A549 (cell line): ENCODE results near the gene FRMD4A. TPM values are rescaled to one million over a fixed set of nuclear protein-coding genes. Genes with fewer than 3 reads are reported as not detected.

ENCODE experiments used
- ATAC-seq, 2 experiments: fragments of 200-7000 bp in 1 of 2; fragments of >200 bp in 1 of 2; cut with Nextera tagmentation in 1 of 2; cut with Tn5 transposase in 1 of 2; 3 replicates each; pipeline versions ENCODE4 v1.8.0 to v1.9.1; 2018 to 2020; ENCODE audit warnings: mild to moderate bottlenecking in 1 of 2, moderate library complexity in 1 of 2
- CTCF ChIA-PET: fragments of 300-600 bp; sonication (Branson Sonifier 250); formaldehyde crosslinking; extraction: SDS; loops from one replicate; lab custom pipeline; 2021; ENCODE audit warnings: antibody characterized with exemption, inconsistent platforms; lab: Yijun Ruan, JAX
- POLR2A ChIA-PET: fragments of 350-600 bp; formaldehyde crosslinking; extraction: SDS; loops from one replicate; lab custom pipeline; 2021; ENCODE audit warnings: antibody characterized with exemption, inconsistent platforms; lab: Yijun Ruan, JAX
- DNase-seq, 2 experiments: peaks; one replicate each; pipeline versions ENCODE4 v3.0.0 to v3.0.0-alpha.2; 2011 to 2016; ENCODE audit warnings: low read depth in 1 of 2, low spot score in 1 of 2
- FAIRE-seq: peaks from 2 replicates; lab custom pipeline; 2011; peaks lifted over from hg19 to GRCh38; lab: Jason Lieb, UNC
- H3K27ac ChIP-seq, 2 experiments: fragments of >200 bp; sonication (Bioruptor Twin); formaldehyde crosslinking; 3 replicates each; pipeline ENCODE4 v1.5.1; 2016 to 2017
- H3K4me1 ChIP-seq: fragments of >200 bp; sonication (Bioruptor Twin); formaldehyde crosslinking; 3 replicates; pipeline ENCODE4 v1.6.1; 2016
- H3K4me2 ChIP-seq: fragments of >200 bp; sonication (Bioruptor Twin); formaldehyde crosslinking; 3 replicates; pipeline ENCODE4 v1.6.1; 2016
- H3K4me3 ChIP-seq: fragments of >200 bp; sonication (Bioruptor Twin); formaldehyde crosslinking; 3 replicates; pipeline ENCODE4 v1.5.1; 2016
- H3K9me3 ChIP-seq: fragments of >200 bp; sonication (Bioruptor Twin); formaldehyde crosslinking; 3 replicates; pipeline ENCODE4 v1.6.1; 2016
- CHD4 ChIP-seq: fragments of 200-600 bp; sonication (generic); IDR thresholded peaks from 2 replicates; pipeline ENCODE4 v1.6.1; 2016; ENCODE audit warnings: antibody characterized with exemption, mild to moderate bottlenecking, borderline replicate concordance
- EP300 ChIP-seq, 2 experiments: fragments of >200 bp; sonication (Bioruptor Twin); formaldehyde crosslinking; IDR thresholded peaks; 2 replicates in 1 of 2; 3 replicates in 1 of 2; pipeline ENCODE4 v1.6.1; 2016 to 2017
- ESRRA ChIP-seq: fragments of 150-350 bp; IDR thresholded peaks from 2 replicates; pipeline ENCODE4 v1.6.1; 2014; ENCODE audit warnings: mild to moderate bottlenecking, low read length, borderline replicate concordance
- FOSL2 ChIP-seq, 2 experiments: fragments of 450-650 bp in 1 of 2; fragments of >200 bp in 1 of 2; sonication (Bioruptor Twin) in 1 of 2; formaldehyde crosslinking; IDR thresholded peaks; 2 replicates each; pipeline versions ENCODE4 v1.5.0 to v1.6.1; 2016 to 2020; ENCODE audit warnings: mild to moderate bottlenecking in 1 of 2, moderate library complexity in 1 of 2
- FOXS1 ChIP-seq: fragments of 250-450 bp; sonication (Bioruptor Pico); IDR thresholded peaks from 2 replicates; pipeline ENCODE4 v1.5.0; 2020; ENCODE audit warnings: mild to moderate bottlenecking, moderate library complexity
- HDAC2 ChIP-seq: fragments of 200-600 bp; sonication (generic); IDR thresholded peaks from 2 replicates; pipeline ENCODE4 v1.6.1; 2016
- HES2 ChIP-seq: fragments of >200 bp; sonication (Bioruptor Twin); formaldehyde crosslinking; IDR thresholded peaks from 2 replicates; pipeline ENCODE4 v1.6.1; 2016
- HEYL ChIP-seq: fragments of 250-450 bp; sonication (Bioruptor Pico); IDR thresholded peaks from 2 replicates; pipeline ENCODE4 v1.8.0; 2021; ENCODE audit warnings: mild to moderate bottlenecking, moderate library complexity
- HOXA7 ChIP-seq: fragments of 250-450 bp; sonication (Bioruptor Pico); IDR thresholded peaks from 2 replicates; pipeline ENCODE4 v1.5.0; 2020; ENCODE audit warnings: mild to moderate bottlenecking, moderate library complexity
- HOXB13 ChIP-seq: fragments of 250-450 bp; sonication (Bioruptor Pico); IDR thresholded peaks from 2 replicates; pipeline ENCODE4 v1.5.0; 2020; ENCODE audit warnings: low read depth, mild to moderate bottlenecking, moderate library complexity
- KDM1A ChIP-seq: fragments of 200-600 bp; sonication (generic); IDR thresholded peaks from 2 replicates; pipeline ENCODE4 v1.6.1; 2016; ENCODE audit warnings: low read depth, mild to moderate bottlenecking
- MAZ ChIP-seq: fragments of 150-350 bp; IDR thresholded peaks from 2 replicates; pipeline ENCODE4 v1.6.1; 2014; ENCODE audit warnings: antibody characterized with exemption, low read depth, low read length, borderline replicate concordance
- PBX3 ChIP-seq: IDR thresholded peaks from 2 replicates; pipeline ENCODE4 v1.6.1; 2012
- RAD21 ChIP-seq, 2 experiments: fragments of >200 bp in 1 of 2; sonication (Bioruptor Twin) in 1 of 2; formaldehyde crosslinking in 1 of 2; IDR thresholded peaks in 1 of 2; conservative IDR thresholded peaks in 1 of 2; 2 replicates in 1 of 2; 3 replicates in 1 of 2; pipeline ENCODE4 v1.6.1; 2012 to 2018; ENCODE audit warnings: inconsistent platforms in 1 of 2
- RCOR1 ChIP-seq: fragments of 150-350 bp; IDR thresholded peaks from 2 replicates; pipeline ENCODE4 v1.6.1; 2014; ENCODE audit warnings: antibody characterized with exemption, low read length, low read depth
- TP53 ChIP-seq: fragments of 250-450 bp; sonication (Bioruptor Pico); IDR thresholded peaks from 2 replicates; pipeline ENCODE4 v1.5.0; 2021; ENCODE audit warnings: mild to moderate bottlenecking, moderate library complexity
- USF2 ChIP-seq: fragments of 450-650 bp; IDR thresholded peaks from 2 replicates; pipeline ENCODE4 v1.6.1; 2014; ENCODE audit warnings: antibody characterized with exemption
- WGBS: methylation state at CpG from one replicate; pipeline ENCODE4 v1.1.6; 2017; ENCODE audit errors: missing lambda C conversion rate; 5-methylcytosine and 5-hydroxymethylcytosine counted together
- polyA plus RNA-seq, 4 experiments: library from polyadenylated mRNA; depleted of rRNA in 3 of 4; stranded (reverse); fragments of >200 nt; fragmentation: RNase III in 1 of 4; extraction: RNeasy Plus Mini Kit Qiagen cat#74134 plus additional on column Dnase treatment in 1 of 4; gene quantifications; 2 replicates in 3 of 4; 3 replicates in 1 of 4; pipeline ENCODE4 v1.2.3, GENCODE V29; 2011 to 2017
- TF ChIP-seq, protein P1 (sequence below): fragments of 250-450 bp; sonication (Bioruptor Pico); IDR thresholded peaks from 2 replicates; pipeline ENCODE4 v1.5.0; 2020; ENCODE audit warnings: low read depth, mild to moderate bottlenecking, moderate library complexity
- TF ChIP-seq, protein P2 (sequence below): fragments of 200-600 bp; sonication (generic); IDR thresholded peaks from 2 replicates; pipeline ENCODE4 v1.6.1; 2016; ENCODE audit warnings: antibody characterized with exemption, mild to moderate bottlenecking, moderate library complexity
- TF ChIP-seq, protein P3 (sequence below): fragments of 250-450 bp; sonication (Bioruptor Pico); IDR thresholded peaks from 2 replicates; pipeline ENCODE4 v1.5.0; 2021; ENCODE audit warnings: mild to moderate bottlenecking, moderate library complexity, borderline replicate concordance

Gene FRMD4A
- polyA plus RNA-seq, 2 of the 4 experiments (the other 2 are of a cell fraction) = 2.5 to 4.7 TPM

- FAIRE-seq = no peak
- Histone ChIP-seq H3K9me3 (no peaks in the 10 kb centered on the region), H3K4me1 (no peaks in the 10 kb centered on the region), H3K27ac (no peak overlapping the region), H3K4me2 (no peak overlapping the region), H3K4me3 (no peak overlapping the region)
- TF ChIP-seq, protein P1, sequence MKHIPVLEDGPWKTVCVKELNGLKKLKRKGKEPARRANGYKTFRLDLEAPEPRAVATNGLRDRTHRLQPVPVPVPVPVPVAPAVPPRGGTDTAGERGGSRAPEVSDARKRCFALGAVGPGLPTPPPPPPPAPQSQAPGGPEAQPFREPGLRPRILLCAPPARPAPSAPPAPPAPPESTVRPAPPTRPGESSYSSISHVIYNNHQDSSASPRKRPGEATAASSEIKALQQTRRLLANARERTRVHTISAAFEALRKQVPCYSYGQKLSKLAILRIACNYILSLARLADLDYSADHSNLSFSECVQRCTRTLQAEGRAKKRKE (CRISPR knock-in tag) = no peak
- TF ChIP-seq PBX3 (no peak), HDAC2 (no peak), RAD21 (conservative IDR thresholded peaks at IDR 0.05 in 1 of 2, IDR thresholded peaks at IDR 0.05 in 1 of 2) (no peak), KDM1A (no peak), MAZ (no peak), HEYL (CRISPR knock-in tag) (no peak), FOXS1 (no peak), HES2 (no peak), CHD4 (no peak), ESRRA (no peak)
- ATAC-seq = no peak
- CTCF ChIA-PET = interaction anchor here (0.6 to 1.4 kb wide), 3 partner anchors 15 to 1390 kb away, joined by 3 read pairs; no protein-coding TSS in a partner anchor
- POLR2A ChIA-PET = no interaction called here
- DNase-seq = no peak
- WGBS = 91% methylated on average over 8 of the region's 8 CpGs
These were observed 676.5 kb downstream of the FRMD4A start for GRCh38 chr10:13654118-13654830.

- Histone ChIP-seq H3K4me3 (no peak overlapping the region), H3K27ac (no peak overlapping the region), H3K9me3 (no peaks in the 10 kb centered on the region), H3K4me1 (no peaks in the 10 kb centered on the region), H3K4me2 (no peak overlapping the region)
- no peak for TF ChIP-seq USF2
- TF ChIP-seq HOXB13 (CRISPR knock-in tag) = no peak
- TF ChIP-seq EP300 (IDR thresholded peaks at IDR 0.05) = no peak
- no peak for TF ChIP-seq RCOR1
- no peak for TF ChIP-seq ESRRA
- no peak for TF ChIP-seq HOXA7 (CRISPR knock-in tag)
- TF ChIP-seq, protein P1 (CRISPR knock-in tag) = no peak
- TF ChIP-seq CHD4 = no peak
- TF ChIP-seq RAD21 (conservative IDR thresholded peaks at IDR 0.05 in 1 of 2, IDR thresholded peaks at IDR 0.05 in 1 of 2) = no peak
- WGBS = 86% methylated on average over 6 of the region's 6 CpGs
- ChIA-PET CTCF (interaction anchor here (0.9 to 2.0 kb wide), 2 partner anchors 39 to 125 kb away, joined by 3 to 8 read pairs; no protein-coding TSS in a partner anchor), POLR2A (no interaction called here)
- FAIRE-seq (no peak), DNase-seq (no peak), ATAC-seq (no peak)
These were observed 677.9 kb downstream of the FRMD4A start for GRCh38 chr10:13652860-13653259.

GRCh38 chr10:13651969-13652720 is 678.6 kb downstream of the FRMD4A start:
- H3K9me3 ChIP-seq = no peaks in the 10 kb centered on the region
- 74% methylated on average over 5 of the region's 5 CpGs for WGBS
- ChIA-PET CTCF (interaction anchor here (1.0 to 2.0 kb wide), 2 partner anchors 8 to 125 kb away, joined by 3 to 8 read pairs; no protein-coding TSS in a partner anchor), POLR2A (no interaction called here)
- ATAC-seq = no peak
- no peak for FAIRE-seq
- no peak overlapping the region for H3K4me3 ChIP-seq
- DNase-seq = no peak
- no peak overlapping the region for H3K27ac ChIP-seq
- H3K4me2 ChIP-seq = no peak overlapping the region
- no peaks in the 10 kb centered on the region for H3K4me1 ChIP-seq
- TF ChIP-seq, protein P2, sequence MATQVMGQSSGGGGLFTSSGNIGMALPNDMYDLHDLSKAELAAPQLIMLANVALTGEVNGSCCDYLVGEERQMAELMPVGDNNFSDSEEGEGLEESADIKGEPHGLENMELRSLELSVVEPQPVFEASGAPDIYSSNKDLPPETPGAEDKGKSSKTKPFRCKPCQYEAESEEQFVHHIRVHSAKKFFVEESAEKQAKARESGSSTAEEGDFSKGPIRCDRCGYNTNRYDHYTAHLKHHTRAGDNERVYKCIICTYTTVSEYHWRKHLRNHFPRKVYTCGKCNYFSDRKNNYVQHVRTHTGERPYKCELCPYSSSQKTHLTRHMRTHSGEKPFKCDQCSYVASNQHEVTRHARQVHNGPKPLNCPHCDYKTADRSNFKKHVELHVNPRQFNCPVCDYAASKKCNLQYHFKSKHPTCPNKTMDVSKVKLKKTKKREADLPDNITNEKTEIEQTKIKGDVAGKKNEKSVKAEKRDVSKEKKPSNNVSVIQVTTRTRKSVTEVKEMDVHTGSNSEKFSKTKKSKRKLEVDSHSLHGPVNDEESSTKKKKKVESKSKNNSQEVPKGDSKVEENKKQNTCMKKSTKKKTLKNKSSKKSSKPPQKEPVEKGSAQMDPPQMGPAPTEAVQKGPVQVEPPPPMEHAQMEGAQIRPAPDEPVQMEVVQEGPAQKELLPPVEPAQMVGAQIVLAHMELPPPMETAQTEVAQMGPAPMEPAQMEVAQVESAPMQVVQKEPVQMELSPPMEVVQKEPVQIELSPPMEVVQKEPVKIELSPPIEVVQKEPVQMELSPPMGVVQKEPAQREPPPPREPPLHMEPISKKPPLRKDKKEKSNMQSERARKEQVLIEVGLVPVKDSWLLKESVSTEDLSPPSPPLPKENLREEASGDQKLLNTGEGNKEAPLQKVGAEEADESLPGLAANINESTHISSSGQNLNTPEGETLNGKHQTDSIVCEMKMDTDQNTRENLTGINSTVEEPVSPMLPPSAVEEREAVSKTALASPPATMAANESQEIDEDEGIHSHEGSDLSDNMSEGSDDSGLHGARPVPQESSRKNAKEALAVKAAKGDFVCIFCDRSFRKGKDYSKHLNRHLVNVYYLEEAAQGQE = no peak
- TF ChIP-seq, protein P3, sequence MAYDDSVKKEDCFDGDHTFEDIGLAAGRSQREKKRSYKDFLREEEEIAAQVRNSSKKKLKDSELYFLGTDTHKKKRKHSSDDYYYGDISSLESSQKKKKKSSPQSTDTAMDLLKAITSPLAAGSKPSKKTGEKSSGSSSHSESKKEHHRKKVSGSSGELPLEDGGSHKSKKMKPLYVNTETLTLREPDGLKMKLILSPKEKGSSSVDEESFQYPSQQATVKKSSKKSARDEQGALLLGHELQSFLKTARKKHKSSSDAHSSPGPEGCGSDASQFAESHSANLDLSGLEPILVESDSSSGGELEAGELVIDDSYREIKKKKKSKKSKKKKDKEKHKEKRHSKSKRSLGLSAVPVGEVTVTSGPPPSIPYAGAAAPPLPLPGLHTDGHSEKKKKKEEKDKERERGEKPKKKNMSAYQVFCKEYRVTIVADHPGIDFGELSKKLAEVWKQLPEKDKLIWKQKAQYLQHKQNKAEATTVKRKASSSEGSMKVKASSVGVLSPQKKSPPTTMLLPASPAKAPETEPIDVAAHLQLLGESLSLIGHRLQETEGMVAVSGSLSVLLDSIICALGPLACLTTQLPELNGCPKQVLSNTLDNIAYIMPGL (CRISPR knock-in tag) = no peak
- TF ChIP-seq HEYL (CRISPR knock-in tag) = no peak
- no peak for TF ChIP-seq FOSL2 (IDR thresholded peaks at IDR 0.05)
- no peak for TF ChIP-seq FOSL2 (CRISPR knock-in tag; IDR thresholded peaks at IDR 0.05)
- no peak for TF ChIP-seq TP53
